NCI-H2029 (cell line): ENCODE data around the gene ALG12.

ENCODE experiments used
- DNase-seq: peaks from one replicate; lab custom pipeline; 2025; lab: John Stamatoyannopoulos, UW

Gene ALG12

DNA sequence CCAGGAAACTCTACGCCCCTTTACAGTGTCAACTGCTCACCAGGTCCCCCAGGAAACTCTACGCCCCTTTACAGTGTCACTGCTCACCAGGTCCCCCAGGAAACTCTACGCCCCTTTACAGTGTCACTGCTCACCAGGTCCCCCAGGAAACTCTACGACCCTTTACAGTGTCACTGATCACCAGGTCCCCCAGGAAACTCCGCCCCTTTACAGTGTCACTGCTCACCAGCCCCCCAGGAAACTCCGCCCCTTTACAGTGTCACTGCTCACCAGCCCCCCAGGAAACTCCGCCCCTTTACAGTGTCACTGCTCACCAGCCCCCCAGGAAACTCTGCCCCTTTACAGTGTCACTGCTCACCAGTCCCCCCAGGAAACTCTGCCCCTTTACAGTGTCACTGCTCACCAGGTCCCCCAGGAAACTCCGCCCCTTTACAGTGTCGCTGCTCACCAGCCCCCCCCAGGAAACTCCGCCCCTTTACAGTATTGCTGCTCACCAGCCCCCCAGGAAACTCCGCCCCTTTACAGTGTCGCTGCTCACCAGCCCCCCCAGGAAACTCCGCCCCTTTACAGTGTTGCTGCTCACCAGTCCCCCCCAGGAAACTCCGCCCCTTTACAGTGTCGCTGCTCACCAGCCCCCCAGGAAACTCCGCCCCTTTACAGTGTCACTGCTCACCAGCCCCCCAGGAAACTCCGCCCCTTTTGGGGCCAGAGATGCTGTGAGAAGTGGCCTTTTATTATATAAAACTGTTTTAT lies 27.0 kb upstream of the ALG12 start:
- DNase-seq: peak; percentile 87

DNA sequence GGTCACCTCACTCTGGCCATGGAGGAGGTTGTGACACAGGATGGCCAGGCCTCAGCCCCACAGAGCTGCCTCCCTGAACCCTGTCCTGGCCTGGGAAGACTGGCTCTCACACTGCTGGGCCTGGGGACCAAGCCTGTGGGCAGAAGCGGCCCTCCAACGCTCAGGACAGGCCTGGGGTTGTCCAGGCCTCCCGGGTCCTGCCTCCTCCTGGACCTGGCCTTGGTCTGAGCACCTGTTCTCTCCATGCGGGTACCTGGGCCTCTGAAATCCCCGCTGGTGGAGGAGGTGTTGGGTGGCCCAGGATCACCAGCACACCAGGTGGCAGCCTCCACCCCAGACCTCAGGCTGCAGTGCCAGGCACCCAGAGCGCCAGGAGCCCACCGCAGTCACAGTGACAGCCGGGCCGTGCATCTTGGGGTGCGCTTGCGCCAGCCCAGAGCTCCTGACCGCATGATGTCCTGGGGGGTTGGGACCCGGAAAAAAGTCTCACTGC lies 26.2 kb upstream of the ALG12 start:
- no peak for DNase-seq

DNA sequence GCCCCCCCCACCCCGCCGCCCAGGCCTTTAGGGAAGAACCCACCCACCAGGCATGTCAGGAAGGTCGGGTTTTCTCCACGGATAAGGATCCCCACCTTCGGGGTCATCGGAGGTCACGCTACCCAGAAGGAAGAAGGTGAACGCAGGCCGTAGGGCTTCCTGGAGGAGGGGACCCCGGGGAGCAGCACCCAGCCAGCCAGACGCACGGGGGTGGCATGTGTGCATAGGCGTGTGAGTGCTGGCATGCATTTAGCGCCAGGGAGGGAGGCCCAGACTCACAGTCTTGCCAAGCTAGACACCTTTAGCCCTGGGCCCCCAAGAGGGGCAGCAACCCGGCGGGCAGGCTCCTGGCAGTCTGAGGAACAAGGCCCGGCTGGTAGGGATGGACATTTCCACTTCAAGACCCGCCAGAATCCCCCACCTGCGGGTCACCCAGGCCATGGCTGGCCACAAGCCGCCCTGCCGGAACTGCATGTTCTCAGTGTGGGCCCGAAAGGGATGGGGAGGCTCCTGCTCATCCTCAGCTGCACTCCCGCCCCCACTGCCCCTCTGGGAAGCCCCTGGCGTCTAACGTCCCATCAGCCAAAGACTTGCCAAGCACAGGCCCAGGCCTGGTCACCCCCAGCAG lies 25.6 kb upstream of the ALG12 start:
- DNase-seq: no peak

DNA sequence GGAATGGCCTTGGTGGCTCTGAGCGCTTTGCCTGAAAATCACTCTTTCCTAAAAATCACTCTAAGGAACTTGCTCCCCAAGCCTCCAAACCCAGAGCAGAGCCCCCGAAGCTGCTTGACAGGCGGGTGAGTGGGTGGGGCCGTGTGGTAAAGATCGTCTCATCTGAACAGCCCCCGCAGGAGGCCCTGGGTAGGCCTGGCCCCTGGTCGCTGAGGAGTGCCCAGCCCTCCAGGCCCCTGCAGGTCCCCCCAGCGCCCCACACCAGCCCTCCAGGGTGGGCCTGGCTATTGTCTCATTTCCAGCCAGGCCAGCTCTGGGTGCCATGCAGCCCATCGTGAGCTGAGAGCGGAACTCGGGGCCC lies 25.1 kb upstream of the ALG12 start:
- no peak for DNase-seq

DNA sequence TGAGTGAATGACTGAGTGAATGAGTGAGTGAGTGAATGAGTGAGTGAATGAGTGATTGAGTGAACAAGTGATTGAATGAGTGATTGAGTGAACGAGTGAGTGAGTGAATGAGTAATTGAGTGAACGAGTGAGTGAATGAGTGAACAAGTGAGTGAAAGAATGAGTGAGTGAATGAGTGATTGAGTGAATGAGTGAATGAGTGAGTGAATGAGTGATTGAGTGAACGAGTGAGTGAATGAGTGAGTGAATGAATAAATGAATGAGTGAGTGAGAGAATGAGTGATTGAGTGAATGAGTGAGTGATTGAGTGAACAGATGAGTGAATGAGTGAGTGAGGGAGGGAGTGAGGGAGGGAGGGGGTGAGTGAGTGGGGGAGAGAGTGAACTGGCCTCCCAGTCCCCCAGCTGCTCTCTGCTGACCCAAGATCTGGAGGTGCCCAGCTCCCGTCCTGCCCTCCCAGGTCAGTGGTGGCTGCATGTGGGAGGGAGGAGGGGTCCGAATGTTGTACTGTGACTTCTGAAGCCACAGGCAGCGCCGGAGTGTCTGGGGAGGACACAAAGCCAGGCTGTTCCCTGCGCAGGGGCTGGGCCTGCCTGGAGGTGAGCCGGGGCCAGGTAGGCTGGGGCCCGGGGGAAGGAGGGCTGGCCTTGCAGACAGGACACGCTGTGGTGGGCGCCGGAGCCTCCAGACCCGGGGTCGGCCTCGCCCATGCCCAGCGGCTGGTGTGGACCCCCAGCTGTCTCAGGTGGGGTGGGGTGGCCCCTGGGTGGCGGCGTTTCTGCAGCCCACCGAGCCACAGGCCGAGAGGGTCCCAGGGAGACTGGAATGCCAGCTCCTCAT lies 24.5 kb upstream of the ALG12 start:
- no peak for DNase-seq

DNA sequence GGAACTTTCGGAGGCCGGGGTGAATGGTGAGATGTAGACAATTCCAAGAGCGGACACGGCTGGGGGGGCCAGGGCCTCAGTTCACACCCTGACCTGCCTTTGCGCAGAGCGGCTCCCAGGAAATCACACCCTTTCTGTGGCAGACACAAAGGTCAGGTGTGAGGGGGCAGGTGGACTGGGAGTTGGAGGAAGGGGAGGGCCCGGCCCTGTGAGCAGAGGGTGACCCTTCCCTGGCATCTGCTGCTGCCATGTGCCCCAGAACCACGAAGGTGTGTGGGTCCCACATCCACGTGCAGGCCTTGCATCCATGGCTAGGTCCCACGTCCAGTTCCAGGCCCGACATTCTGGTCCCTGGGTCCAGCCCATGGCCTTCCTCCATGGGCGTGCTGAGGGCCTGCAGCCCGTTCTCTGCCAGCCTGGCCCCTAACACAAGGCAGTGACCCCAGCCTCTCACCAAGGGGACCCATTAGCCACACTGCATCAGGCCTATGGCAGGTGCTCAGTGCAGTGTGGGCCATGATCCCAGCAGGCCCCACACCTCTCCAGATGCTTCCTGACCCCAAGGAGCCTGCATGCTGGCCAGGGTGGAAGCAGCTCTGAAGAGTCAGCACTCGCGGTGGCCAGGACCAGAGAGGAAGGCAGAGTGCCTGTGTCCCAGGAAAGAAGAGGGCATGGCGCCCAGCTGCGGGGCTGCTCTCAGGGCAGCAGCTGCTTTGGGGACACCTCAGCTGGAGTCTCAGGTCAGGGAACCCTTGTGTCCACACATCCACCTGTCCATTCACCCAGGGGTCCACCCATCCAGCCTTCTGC lies 23.5 kb upstream of the ALG12 start:
- DNase-seq: no peak

DNA sequence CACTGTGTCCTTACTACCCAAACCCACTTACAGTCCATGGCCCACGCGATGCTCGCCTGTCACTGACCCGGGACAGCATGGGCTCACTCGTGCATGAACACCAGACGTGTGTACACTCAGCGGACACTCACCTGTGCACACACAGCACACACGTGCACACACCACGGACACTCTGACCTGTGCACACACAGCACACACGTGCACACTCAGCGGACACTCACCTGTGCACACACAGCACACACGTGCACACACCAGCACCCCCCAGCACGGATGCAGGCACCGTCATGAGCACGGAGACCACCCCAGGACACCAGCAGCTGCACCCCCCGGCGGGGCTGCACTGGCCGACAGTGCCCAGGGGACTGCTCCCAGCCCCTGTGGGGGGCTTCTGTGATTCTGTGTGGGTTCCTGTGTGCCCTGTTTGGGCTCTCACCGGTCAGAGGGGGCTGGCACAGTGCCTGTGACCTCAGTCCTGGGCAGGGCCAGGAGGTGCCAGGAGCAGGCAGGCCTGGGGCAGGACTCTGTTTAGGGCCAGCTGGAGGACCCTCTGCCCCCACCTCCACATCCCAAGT lies 20.4 kb upstream of the ALG12 start:
- DNase-seq: no peak

DNA sequence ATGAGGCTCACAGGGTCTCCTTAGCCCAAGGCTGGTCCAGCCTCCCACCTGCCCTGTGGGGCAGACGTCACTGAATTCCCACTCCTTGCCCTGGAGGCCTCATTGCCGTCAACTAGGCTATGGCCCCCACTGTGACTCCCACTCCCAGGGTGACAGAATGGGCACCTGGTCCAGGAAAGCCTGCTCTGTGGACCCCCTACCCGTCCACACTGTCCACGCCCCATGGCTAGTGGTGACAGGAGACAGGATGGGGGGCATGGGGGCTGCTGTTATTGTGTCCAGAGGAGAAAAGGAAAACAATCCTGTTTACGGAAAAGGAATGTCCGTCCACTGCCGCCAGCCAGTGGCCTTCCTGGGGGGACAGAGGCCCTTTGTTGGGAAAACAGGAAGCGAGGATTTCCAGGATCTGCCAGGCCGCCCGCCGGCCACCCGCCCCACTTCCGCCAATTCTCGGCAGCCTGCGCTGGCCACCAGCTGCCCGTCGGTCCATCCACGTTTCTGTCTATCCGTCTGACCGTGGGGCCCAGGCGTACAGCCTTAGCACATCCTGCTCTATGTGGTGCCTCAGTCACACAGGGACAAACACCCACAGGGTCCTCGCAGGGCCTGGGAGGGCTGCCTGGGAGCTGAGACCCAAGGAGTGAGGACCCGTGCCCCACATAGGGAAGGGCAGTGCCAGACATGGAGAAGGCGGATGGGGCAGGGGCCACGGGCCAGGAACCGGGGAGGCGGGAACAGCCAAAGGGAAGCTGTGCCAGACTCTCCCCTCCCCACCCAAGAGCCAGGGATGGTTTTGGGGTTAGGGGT lies 19.7 kb upstream of the ALG12 start:
- no peak for DNase-seq

DNA sequence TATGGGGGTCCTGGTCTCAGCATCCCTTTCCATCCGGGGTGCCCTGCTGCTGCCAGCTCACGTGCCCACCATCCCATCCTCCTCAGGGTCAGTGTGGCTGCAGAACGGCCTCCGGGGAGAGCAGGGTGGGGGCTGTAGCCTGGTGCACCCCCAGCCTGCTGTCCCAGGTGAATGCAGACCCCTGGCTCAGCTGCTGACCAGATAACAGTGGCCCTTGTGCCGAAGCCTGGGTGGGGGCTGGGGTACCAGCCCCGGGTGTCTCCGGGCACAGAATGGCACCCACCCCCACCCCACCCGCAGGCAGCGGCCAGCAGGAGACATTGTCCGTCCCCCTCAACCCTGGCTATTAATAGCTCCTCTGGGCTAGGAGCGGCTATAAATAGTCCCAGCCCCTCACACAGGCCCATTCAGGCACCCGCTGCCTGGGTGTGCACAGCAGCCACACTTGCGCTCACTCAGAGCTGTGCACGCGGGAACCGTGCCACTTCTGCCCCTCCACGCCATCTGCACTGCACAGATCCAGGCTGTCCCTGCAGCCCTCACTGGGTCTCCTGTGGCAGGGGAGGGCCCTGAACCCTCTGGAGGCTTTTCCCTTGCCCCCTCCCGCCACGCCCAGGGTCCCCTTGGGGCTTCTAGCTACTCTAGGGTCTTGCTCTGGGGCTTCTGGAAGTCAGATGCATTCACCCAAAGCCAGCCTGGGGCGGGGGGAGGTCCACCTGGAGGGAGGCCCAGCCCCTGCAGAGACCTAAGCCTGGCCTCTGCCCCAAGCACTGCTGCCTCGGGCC lies 18.9 kb upstream of the ALG12 start:
- no peak for DNase-seq

DNA sequence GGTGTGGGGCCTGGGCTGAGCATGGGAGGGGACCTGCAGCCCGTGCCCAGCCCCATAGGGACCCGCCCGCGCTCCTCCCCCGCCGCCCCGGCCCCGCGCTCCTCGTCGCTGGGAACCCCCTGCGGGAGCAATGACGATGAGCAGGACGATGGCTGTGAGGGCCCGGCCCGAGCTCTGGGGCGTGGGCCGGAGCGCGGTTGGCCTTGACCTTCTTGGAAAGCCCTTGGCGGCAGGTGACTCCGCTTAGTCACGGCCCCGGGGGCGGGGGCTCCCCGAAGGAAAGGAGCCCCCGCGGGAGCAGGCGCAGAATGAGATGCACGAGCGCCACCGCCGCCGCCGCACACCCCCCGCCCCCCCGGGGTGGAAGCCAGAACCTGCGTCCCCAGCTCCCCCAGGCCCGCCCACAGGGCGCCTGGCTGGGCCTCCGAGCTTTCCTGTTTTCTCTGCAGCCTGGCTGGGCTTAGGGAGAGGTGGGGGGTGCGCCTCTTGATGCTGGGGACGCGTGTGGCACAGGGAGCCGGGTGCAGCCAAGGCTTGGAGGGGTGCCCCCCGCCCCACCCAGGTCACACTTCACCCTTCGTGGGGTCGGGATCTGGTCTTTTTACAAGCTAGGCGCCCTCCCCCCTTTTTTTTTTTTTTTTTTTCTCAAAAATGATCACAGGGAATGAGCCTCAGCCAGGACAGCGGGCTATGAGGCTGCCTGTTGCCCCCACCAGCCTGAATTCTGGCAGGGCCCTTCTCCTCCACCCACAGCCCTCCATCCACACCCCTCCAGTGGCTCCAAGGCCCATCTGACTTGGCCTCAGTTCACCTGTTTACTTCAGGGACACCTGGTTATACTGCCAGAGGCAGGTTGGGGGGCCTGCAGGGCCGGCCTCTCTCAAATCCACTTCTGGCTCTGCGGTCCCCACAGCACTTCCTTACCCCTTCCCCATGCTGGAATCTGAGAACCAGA lies 18.1 kb upstream of the ALG12 start:
- DNase-seq: peak; percentile 46

DNA sequence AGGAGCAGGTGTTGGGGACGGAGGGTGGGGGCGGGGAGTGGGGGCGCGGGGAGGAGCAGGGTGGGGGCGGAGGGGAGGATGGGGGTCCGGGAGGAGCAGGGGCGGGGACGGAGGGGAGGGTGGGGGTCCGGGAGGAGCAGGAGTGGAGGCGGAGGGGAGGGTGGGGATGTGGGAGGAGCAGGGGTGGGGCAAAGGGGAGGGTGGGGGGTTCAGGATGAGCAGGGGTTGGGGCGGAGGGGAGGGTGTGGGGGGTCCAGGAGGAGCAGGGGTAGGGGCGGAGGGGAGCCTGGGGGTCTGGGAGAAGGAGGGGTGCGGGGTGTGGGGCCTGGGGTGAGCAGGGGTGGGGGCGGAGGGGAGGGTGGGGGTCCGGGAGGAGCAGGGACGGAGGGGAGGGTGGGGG lies 17.3 kb upstream of the ALG12 start:
- no peak for DNase-seq

DNA sequence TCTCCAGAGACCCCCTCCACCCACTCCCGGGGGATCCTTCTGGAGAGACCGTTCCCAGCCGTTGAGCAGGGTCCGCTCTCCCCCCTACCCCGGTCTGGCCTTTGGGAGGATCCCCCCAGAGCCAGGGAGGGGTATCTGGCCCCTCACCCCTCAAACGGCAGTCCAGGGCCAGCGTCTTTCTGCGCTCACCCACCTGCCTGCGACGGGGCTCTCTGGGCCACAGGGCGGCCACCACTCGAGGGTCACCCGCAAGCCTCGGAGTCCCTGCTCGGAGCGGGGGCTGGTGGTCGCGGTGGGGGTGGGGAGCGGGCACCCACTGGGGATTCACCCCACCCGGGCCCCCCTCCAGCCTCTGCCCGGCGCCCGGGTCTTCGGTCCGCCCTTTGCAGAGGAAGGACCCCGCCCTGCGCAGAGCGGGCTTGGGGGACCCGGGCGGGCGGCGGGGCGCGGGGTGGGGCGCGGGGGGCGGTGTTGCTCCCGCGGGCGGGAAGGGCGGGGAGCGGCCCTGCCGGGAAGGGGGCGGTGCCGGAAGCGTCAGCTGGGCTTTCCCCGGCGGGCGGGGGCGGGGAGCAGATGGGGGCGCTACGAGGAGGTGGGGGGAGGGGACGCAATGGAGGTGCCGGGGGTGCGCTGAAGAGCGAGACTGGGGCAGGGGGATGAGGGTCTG lies 16.8 kb upstream of the ALG12 start:
- no peak for DNase-seq

DNA sequence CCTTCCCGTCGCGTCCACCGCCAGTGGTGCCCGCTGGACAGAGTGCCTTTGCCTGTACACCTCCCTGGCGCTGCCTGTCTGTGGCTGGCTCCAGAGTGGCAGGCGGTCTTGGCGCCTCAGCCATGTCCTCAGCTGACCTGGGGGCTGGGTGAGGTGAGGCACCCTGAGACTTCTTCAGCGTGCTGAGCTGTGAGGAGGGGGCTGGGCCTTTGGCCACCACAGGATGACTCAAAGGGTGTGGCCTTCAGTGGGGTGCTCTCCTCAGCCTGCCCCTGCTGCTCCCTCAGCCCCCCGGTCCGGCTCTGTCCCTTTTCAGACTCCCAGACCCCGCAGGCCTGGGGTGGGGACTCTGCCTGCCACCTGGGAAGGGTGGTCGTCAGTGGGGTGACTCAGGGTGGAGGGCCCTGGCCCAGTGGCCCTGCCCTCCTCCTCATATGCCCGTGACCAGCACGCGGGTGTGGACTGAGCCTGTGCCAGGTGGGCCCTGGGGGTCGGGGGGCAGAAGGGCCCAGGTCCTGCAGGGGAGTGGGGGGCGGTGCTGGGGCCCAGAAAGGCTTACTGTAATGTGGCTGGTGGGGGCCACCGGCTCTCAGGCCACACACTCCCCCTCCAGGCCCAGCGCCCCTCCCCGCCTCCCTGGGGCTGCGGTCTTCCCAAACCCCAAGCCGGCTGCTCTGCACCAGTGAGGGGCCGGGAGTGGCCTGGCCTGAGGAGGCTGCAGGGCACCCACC lies 16.1 kb upstream of the ALG12 start:
- DNase-seq: no peak

DNA sequence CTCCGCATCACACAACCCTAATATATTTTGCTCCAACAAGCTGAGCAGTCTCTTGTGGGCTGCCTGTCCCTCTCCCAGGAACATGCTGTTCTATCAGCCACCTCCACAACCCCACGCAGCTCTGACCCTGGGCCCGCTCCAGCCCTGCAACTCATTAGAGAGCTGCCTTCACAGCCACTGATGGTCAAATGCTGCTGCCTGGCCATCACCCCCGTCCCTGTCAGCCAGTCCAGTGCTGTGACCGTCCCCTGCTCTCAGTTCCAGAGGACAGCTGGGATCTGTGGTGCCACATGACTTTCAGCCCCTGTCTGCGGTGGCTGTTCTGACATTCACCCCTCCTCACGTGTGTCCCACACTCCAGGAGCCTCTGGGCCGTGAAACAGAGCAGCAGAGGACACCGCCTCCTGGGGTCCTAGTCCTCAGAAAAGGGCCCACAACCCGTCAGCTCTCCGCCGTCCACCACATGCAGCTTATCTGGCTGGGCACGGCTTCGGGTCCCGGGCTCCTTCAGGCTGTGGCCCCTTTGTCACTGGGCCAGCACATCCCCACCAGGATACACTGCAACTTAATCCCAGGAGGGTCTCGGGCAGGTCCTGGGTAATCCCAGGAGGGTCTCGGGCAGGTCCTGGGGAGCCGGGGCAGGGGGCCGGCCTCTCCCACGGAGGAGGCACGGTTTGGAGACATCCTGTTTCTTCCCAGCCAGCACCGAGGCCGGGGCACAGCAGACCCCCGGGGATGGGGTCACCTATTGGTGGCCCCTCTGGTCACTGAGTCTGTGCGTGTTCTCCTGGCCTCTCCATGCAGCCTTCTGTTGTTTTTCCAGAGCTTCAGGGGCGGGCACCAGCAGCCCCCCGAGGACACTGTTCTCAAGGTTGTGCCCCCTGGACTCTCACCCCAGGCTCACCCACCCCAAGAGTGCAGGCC lies 15.3 kb upstream of the ALG12 start:
- no peak for DNase-seq

DNA sequence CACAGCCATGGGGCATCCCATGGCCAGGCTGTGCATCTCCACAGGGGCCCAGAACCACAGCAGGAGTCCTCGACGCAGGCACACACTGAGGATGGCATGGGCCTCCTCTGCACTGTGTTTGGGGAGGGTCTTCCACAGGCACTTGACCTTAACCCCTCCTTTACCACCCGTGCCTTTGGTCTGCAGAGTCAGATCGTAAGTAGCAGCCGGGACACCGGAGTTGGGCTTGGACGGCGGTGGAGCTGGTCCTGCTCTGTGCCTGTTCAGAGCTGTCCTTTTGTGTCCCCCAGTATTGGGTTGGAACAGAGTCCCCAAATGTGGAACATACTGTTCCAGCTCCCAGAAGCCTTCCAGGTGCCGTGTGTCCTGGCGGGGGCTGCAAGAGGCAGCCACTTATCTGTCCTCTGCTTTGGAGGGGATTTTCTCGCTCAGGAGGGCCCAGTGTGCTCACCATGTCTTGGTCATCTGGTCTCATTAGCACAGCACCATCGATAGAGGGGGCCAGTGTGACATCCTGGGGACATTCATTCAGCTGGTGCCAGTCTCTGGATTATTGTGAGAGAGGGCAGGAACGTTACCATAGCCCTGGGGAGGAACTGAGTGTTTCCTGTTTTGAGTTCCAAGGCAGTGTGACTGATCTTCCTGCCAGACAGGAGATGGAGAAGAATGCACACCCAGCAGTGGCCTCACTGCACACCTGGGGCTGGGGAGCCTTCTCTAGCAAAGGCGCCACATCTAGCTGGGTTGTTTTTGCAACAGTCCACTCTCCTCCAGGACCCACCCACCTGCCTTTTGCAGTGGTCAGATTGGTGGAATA lies 12.6 kb upstream of the ALG12 start:
- peak; percentile 50 for DNase-seq
